PC-3 (cell line): ENCODE data around the gene COL8A2. TPM values are rescaled to one million over a fixed set of nuclear protein-coding genes. Genes with fewer than 3 reads are reported as not detected.

Experiments used
- ATAC-seq: fragments of 200-7000 bp; cut with Tn5 transposase; 2 replicates; pipeline ENCODE4 v1.9.1; 2020; ENCODE audit warnings: mild to moderate bottlenecking, moderate library complexity
- BruUV-seq: library from RNA; stranded (reverse); fragments of 400-500 nt; replicated peaks from 2 replicates; lab custom pipeline; 2021; lab: Mats Ljungman, UMichigan
- CTCF ChIA-PET: fragments of 300-600 bp; sonication (Branson Sonifier 250); formaldehyde crosslinking; loops from one replicate; lab custom pipeline; 2022; ENCODE audit warnings: antibody characterized with exemption; lab: Charles Lee
- POLR2A ChIA-PET: fragments of 300-600 bp; sonication (Branson Sonifier 250); formaldehyde crosslinking; loops from one replicate; lab custom pipeline; 2022; ENCODE audit warnings: antibody characterized with exemption; ENCODE audit not compliant: unreplicated experiment; lab: Charles Lee
- DNase-seq: peaks from one replicate; pipeline ENCODE4 v3.0.0-alpha.2; 2015
- H2AFZ ChIP-seq: fragments of 300-600 bp; sonication (generic); 2 replicates; pipeline ENCODE4 v1.6.0; 2016; ENCODE audit warnings: antibody characterized with exemption, low read length
- H3F3A ChIP-seq: fragments of 300-600 bp; sonication (generic); one replicate; pipeline ENCODE4 v1.6.0; 2017; ENCODE audit warnings: antibody characterized with exemption, low read length, control low read depth, mild to moderate bottlenecking; ENCODE audit not compliant: unreplicated experiment
- H3K27ac ChIP-seq: fragments of 300-600 bp; sonication (generic); 2 replicates; pipeline ENCODE4 v1.5.1; 2016; ENCODE audit warnings: mild to moderate bottlenecking, low read length
- H3K27me3 ChIP-seq: fragments of 300-600 bp; sonication (generic); 2 replicates; pipeline ENCODE4 v1.6.1; 2016; ENCODE audit warnings: low read length, mixed read lengths
- H3K36me3 ChIP-seq: fragments of 300-600 bp; sonication (generic); 2 replicates; pipeline ENCODE4 v1.6.1; 2016; ENCODE audit warnings: low read depth, mixed run types, low read length, mixed read lengths
- H3K4me1 ChIP-seq: fragments of 300-600 bp; sonication (generic); 2 replicates; pipeline ENCODE4 v1.5.1; 2016; ENCODE audit warnings: low read length; ENCODE audit not compliant: insufficient read depth
- H3K4me2 ChIP-seq: fragments of 300-600 bp; sonication (generic); 2 replicates; pipeline ENCODE4 v1.6.0; 2016; ENCODE audit warnings: low read length
- H3K4me3 ChIP-seq: fragments of 300-600 bp; sonication (generic); 2 replicates; pipeline ENCODE4 v1.5.1; 2016; ENCODE audit warnings: mild to moderate bottlenecking, low read length, mixed read lengths
- H3K79me2 ChIP-seq: fragments of 300-600 bp; sonication (generic); 2 replicates; pipeline ENCODE4 v1.6.1; 2017; ENCODE audit warnings: low read length, mixed read lengths
- H3K9ac ChIP-seq: fragments of 300-600 bp; sonication (generic); 2 replicates; pipeline ENCODE4 v1.6.0; 2016; ENCODE audit warnings: mild to moderate bottlenecking, low read length
- H3K9me2 ChIP-seq: fragments of 300-600 bp; sonication (generic); replicated peaks from 2 replicates; pipeline ENCODE4 v1.6.1; 2016; ENCODE audit warnings: mixed run types, low read length, mixed read lengths
- H3K9me3 ChIP-seq: fragments of 300-600 bp; sonication (generic); 2 replicates; pipeline ENCODE4 v1.6.1; 2016; ENCODE audit warnings: low read length, mixed read lengths
- H4K20me1 ChIP-seq: fragments of 300-600 bp; sonication (generic); 2 replicates; pipeline ENCODE4 v1.6.1; 2016; ENCODE audit warnings: low read length, mixed read lengths
- CTCF ChIP-seq: fragments of 300-600 bp; sonication (generic); conservative IDR thresholded peaks from 2 replicates; pipeline ENCODE4 v1.5.1; 2017; ENCODE audit warnings: antibody characterized with exemption, low read depth, mild to moderate bottlenecking, low read length
- EZH2 ChIP-seq: fragments of 300-600 bp; sonication (generic); IDR thresholded peaks from one replicate; pipeline ENCODE4 v1.6.1; 2017; ENCODE audit warnings: antibody characterized with exemption, mild to moderate bottlenecking, low read length; ENCODE audit not compliant: unreplicated experiment
- EZH2phosphoT487 ChIP-seq: fragments of 300-600 bp; sonication (generic); IDR thresholded peaks from 2 replicates; pipeline ENCODE4 v1.6.1; 2018; ENCODE audit warnings: mild to moderate bottlenecking, antibody characterized with exemption, low read length, borderline replicate concordance
- intact Hi-C: fragments of 100-400 bp; cut with micrococcal nuclease; formaldehyde crosslinking; loops from 2 replicates; pipeline ENCODE4 v1.9.0; 2023
- total RNA-seq: library from RNA; depleted of rRNA; stranded (reverse); fragments of >200 nt; gene quantifications from 2 replicates; pipeline ENCODE4 v1.2.3, GENCODE V29; 2014

Gene COL8A2
- total RNA-seq, 1 experiment from 2014 or later: 0.26 TPM

DNA sequence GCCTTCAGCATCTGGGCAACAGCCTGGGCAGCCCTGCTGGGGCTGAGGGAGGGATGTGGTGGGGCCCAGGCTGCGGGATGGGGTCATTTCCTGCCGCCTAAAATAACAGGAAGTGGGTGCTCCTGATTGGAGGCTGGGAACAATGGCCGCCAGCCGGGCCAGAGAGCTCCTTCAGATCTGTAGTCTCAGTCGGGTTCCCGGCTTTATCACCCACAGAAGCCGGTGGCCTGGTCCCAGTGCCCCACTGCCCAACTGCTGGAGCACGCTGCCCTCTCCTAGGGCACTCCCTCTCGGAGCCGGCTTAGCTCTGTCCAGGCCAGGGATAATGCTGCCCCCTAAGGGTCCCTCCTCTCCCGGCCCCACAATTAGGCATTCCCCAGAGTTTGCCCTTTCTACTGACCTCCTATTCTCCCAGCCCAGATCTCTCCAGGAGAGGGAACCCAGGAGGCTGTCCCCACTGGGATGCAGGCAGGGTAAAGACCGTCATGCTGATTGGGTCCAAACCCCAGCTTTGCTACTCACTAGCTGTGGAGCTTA is 36.0 kb upstream of the COL8A2 start:
- peak overlapping the region; percentile 14; the same call in 1 of the 2 replicates for H3K4me3 ChIP-seq
- CTCF ChIA-PET: interaction anchor here (0.7 kb wide), 1 partner anchor 12 kb away, joined by 3 read pairs; no protein-coding TSS in a partner anchor

DNA sequence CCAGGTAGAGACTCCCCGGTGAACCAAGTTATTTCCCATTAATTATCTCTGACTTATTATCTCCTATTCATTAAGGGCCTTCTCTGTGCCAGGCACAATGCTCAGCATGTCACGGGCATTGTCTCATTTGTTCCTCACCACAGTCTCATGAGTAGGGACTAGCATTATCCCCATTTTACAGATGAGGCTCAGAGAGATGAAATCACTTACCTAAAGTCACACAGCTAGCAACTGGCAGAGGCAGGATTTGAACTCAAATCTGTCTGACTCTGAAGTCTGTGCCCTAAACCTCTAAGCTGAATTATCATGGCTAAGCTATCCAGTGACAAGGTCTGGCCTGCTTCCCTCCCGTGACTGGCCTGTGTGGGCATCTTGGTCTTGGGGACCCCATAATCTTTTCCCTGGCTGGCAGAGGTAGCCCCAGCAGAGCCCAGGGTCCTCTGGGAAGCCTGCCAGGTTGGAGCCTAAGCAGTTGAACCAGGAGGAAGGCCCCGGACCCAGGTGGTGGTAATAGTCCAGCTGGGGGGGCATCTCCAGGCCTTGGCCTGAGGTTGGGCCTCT is 35.4 kb upstream of the COL8A2 start:
- H3K79me2 ChIP-seq: peaks cover 93% of the 10 kb centered on the region
- H3F3A ChIP-seq: no peaks in the 10 kb centered on the region
- H3K4me1 ChIP-seq: peaks cover 48% of the 10 kb centered on the region
- intact Hi-C loops: no loop called here
- H3K4me2 ChIP-seq: peak overlapping the region; percentile 48
- no peak for DNase-seq
- H3K9ac ChIP-seq: peak overlapping the region; percentile 47
- ATAC-seq: no peak
- H3K27me3 ChIP-seq: no peaks in the 10 kb centered on the region
- no peaks in the 10 kb centered on the region; the same call in 1 of the 2 replicates for H3K36me3 ChIP-seq
- H4K20me1 ChIP-seq: peaks cover 24% of the 10 kb centered on the region
- no peaks in the 10 kb centered on the region for H3K9me3 ChIP-seq
- BruUV-seq: no TSS peak
- no peak overlapping the region for H2AFZ ChIP-seq
- H3K4me3 ChIP-seq: peak overlapping the region; percentile 14; the same call in 1 of the 2 replicates
- TF ChIP-seq EZH2: no peak
- no peak for TF ChIP-seq CTCF
- TF ChIP-seq EZH2phosphoT487: no peak
- H3K9me2 ChIP-seq: no peaks in the 10 kb centered on the region
- CTCF ChIA-PET: interaction anchor here (0.7 to 0.8 kb wide), 2 partner anchors 12 to 27 kb away, joined by 3 read pairs; no protein-coding TSS in a partner anchor
- POLR2A ChIA-PET: interaction anchor here (0.5 to 0.6 kb wide), 2 partner anchors 18 to 22 kb away, joined by 8 to 41 read pairs; no protein-coding TSS in a partner anchor
- H3K27ac ChIP-seq: peak overlapping the region; percentile 46

More for the DNA sequence above, 36.0 kb upstream of the COL8A2 start:
- H3K9me3 ChIP-seq: no peaks in the 10 kb centered on the region
- H3K27me3 ChIP-seq: no peaks in the 10 kb centered on the region
- H4K20me1 ChIP-seq: peaks cover 24% of the 10 kb centered on the region
- no TSS peak for BruUV-seq
- no peaks in the 10 kb centered on the region for H3F3A ChIP-seq
- H3K9ac ChIP-seq: peak overlapping the region; percentile 47
- peak; percentile 35 for DNase-seq
- H3K9me2 ChIP-seq: no peaks in the 10 kb centered on the region
- no peaks in the 10 kb centered on the region; the same call in 1 of the 2 replicates for H3K36me3 ChIP-seq
- intact Hi-C loops: loop anchor here (1.0 kb wide), 2 partner anchors 12 to 23 kb away; partner anchors contain the start of gene TRAPPC3
- TF ChIP-seq EZH2 (no peak), EZH2phosphoT487 (no peak), CTCF (peak; percentile 58)
- peaks cover 47% of the 10 kb centered on the region for H3K4me1 ChIP-seq
- POLR2A ChIA-PET: interaction anchor here (0.5 to 0.6 kb wide), 2 partner anchors 19 to 21 kb away, joined by 8 to 41 read pairs; no protein-coding TSS in a partner anchor
- 0 out of 2 replicates have a peak overlapping the region, but pooled peaks have one; percentile 36 for H2AFZ ChIP-seq
- peaks cover 98% of the 10 kb centered on the region for H3K79me2 ChIP-seq
- peak overlapping the region; percentile 48 for H3K4me2 ChIP-seq
- peak; percentile 19 for ATAC-seq
- peak overlapping the region; percentile 46 for H3K27ac ChIP-seq
